RWPE2 (cell line): ENCODE data around the gene POGK.
A peak's percentile ranks its signal among the peaks of the same experiment; 100 is the strongest.

Experiments used
- ATAC-seq: fragments of 200-7000 bp; cut with Tn5 transposase; 3 replicates; pipeline ENCODE4 v1.9.1; 2021; ENCODE audit warnings: low read depth
- DNase-seq: peaks from one replicate; pipeline ENCODE4 v3.0.0-alpha.2; 2020; ENCODE audit warnings: low spot score
- H3K27ac ChIP-seq: fragments of 450-650 bp; 2 replicates; pipeline ENCODE4 v1.5.1; 2017; ENCODE audit warnings: mild to moderate bottlenecking; ENCODE audit not compliant: poor library complexity, severe bottlenecking
- H3K27me3 ChIP-seq: fragments of 250-450 bp; sonication (Bioruptor Pico); 2 replicates; pipeline ENCODE4 v1.5.1; 2021; ENCODE audit warnings: mild to moderate bottlenecking, moderate library complexity; ENCODE audit not compliant: insufficient read depth, poor library complexity, severe bottlenecking
- H3K36me3 ChIP-seq: fragments of 250-450 bp; sonication (Bioruptor Pico); 2 replicates; pipeline ENCODE4 v1.5.1; 2020; ENCODE audit warnings: low read depth, mild to moderate bottlenecking, moderate library complexity
- H3K4me1 ChIP-seq: fragments of 250-450 bp; sonication (Bioruptor Pico); 2 replicates; pipeline ENCODE4 v1.5.1; 2021; ENCODE audit warnings: mild to moderate bottlenecking, moderate library complexity; ENCODE audit not compliant: insufficient read depth, poor library complexity, severe bottlenecking
- H3K4me3 ChIP-seq: fragments of 250-450 bp; sonication (Bioruptor Pico); 2 replicates; pipeline ENCODE4 v1.5.1; 2021; ENCODE audit warnings: mild to moderate bottlenecking, moderate library complexity; ENCODE audit not compliant: severe bottlenecking
- H3K9me3 ChIP-seq: fragments of 250-450 bp; sonication (Bioruptor Pico); 2 replicates; pipeline ENCODE4 v1.5.1; 2021; ENCODE audit warnings: mild to moderate bottlenecking, moderate library complexity; ENCODE audit not compliant: severe bottlenecking
- TF ChIP-seq, protein P1 (sequence below): fragments of 450-650 bp; IDR thresholded peaks from one replicate; pipeline ENCODE4 v1.5.1; 2017; ENCODE audit warnings: mild to moderate bottlenecking, moderate library complexity; ENCODE audit not compliant: poor library complexity, severe bottlenecking

POGK gene

DNA sequence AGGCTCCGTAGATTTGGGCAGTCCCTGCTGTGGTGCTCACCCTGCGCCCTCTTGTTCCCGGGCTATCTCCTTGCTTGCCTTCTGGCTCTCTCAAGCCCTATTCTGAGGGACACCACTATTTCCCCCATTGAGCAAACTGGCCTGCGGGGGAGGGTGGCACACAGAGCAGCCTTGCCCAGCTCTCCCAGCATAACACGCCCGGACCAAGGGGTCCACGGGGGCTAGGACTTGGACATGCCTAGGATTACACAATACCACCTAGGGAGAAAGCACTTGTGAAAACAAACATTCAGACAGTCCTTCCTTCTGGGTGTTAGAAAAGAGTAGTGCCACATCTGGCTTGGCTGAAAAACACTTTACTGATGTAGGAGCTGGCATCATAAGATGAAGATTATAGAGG lies 29.4 kb downstream of the POGK start:
- no peaks in the 10 kb centered on the region for H3K9me3 ChIP-seq
- DNase-seq (no peak), ATAC-seq (no peak)
- no peak overlapping the region for H3K4me3 ChIP-seq
- H3K36me3 ChIP-seq: peaks cover 32% of the 10 kb centered on the region
- no peaks in the 10 kb centered on the region for H3K4me1 ChIP-seq
- TF ChIP-seq, protein P1, sequence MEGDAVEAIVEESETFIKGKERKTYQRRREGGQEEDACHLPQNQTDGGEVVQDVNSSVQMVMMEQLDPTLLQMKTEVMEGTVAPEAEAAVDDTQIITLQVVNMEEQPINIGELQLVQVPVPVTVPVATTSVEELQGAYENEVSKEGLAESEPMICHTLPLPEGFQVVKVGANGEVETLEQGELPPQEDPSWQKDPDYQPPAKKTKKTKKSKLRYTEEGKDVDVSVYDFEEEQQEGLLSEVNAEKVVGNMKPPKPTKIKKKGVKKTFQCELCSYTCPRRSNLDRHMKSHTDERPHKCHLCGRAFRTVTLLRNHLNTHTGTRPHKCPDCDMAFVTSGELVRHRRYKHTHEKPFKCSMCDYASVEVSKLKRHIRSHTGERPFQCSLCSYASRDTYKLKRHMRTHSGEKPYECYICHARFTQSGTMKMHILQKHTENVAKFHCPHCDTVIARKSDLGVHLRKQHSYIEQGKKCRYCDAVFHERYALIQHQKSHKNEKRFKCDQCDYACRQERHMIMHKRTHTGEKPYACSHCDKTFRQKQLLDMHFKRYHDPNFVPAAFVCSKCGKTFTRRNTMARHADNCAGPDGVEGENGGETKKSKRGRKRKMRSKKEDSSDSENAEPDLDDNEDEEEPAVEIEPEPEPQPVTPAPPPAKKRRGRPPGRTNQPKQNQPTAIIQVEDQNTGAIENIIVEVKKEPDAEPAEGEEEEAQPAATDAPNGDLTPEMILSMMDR: no peak
- no peak overlapping the region for H3K27ac ChIP-seq
- H3K27me3 ChIP-seq: no peaks in the 10 kb centered on the region

DNA sequence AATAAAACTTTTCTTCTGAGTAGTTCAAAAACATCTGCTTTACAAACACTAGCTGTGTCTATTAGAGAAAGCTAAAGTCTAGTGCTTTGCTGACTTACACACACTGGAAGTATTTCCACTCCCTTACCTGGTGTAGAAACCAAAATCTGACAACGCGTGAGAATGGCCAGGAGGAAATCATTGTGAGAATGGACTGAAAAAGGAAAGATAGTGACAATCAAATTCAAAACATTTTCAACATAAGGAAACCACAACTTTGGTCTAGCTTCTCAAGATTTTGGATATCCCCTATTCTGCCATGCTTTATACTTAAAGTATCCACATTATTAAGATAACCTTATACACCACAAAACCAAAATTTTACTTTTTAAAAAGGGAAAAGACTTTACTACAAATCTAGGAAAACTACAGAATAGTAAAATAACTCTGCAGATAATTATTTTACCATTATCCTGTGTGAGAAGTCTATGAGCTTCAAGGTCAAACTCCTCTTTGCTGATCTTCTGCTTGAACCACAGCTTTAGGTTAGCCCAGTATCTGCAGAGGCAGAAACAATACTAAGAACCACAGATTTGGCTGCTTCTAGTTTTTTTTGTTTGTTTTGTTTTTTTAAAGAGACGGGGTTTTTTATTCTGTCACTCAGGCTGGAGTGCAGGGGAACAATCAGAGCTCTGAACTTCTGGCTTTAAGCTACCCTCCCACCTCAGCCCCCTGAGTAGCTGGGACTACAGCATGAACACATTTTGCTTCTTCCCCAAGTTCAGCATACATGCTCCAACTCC lies 30.2 kb downstream of the POGK start:
- Histone ChIP-seq H3K4me3 (no peak overlapping the region), H3K9me3 (no peaks in the 10 kb centered on the region), H3K27me3 (no peaks in the 10 kb centered on the region), H3K36me3 (peaks cover 24% of the 10 kb centered on the region), H3K4me1 (peaks cover under 1% of the 10 kb centered on the region), H3K27ac (no peak overlapping the region)
- TF ChIP-seq, protein P1: no peak
- DNase-seq: no peak
- no peak for ATAC-seq

DNA sequence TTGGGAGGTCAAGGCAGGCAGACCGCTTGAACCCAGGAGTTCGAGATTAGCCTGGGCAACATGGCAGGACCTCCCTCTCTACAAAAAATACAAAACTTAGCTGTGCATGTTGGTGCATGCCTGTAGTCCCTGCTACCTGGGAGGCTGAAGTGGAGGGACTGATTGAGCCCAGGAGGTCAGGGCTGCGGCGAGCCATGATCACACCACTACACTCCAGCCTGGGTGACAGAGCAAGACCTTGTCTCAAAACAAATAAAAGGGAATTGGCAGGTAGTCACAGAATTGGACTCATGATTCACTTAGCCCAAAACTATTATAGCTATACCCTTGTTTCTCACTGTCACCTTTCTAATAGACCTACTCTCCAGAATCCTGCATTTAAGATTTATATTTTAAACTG lies 31.3 kb downstream of the POGK start:
- Histone ChIP-seq H3K9me3 (no peaks in the 10 kb centered on the region), H3K36me3 (peaks cover 24% of the 10 kb centered on the region), H3K27me3 (no peaks in the 10 kb centered on the region), H3K4me3 (no peak overlapping the region), H3K4me1 (peaks cover 7% of the 10 kb centered on the region), H3K27ac (no peak overlapping the region)
- TF ChIP-seq, protein P1: no peak
- DNase-seq (no peak), ATAC-seq (no peak)

DNA sequence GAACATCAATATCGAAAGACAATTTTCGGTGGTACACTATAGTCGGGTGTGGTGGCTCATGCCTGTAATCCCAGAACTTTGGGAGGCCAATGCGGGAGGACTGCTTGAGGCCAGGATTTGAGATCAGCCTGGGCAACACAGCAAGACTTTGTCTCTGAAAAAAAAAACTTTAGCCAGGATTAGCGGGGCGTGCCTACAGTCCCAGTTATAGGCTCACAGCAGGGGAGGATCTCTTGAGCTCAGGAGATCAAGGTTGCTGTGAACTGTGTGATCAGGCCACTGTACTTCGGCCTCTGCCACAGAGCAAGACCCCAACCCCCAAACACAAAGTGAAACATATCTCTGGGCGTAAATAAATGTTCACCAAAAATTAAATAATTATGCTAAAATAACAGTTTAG lies 35.2 kb downstream of the POGK start:
- Histone ChIP-seq H3K9me3 (no peaks in the 10 kb centered on the region), H3K36me3 (no peaks in the 10 kb centered on the region), H3K27me3 (no peaks in the 10 kb centered on the region), H3K27ac (no peak overlapping the region), H3K4me1 (peaks cover 14% of the 10 kb centered on the region), H3K4me3 (no peak overlapping the region)
- TF ChIP-seq, protein P1: no peak
- no peak for ATAC-seq
- no peak for DNase-seq

DNA sequence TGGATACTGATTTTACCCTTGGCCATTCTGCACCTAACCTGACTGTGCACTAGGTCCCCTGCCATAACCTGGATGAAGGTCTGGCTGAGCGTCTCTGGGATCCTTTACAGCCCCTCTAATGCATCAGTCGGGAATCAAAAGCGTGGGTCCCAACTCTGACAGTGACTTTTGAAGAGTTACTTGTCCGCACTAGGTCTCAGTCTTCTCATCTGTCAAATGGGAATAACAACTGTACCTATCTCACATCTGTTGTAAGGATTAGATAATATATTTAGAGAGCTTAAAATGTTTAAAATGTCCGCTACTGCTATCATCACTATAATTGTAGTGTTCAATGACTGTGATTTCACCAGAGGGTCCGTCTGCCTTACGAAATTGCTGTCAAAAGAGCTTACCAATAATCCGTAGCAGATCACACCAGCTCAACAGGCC lies 36.0 kb downstream of the POGK start:
- TF ChIP-seq, protein P1: no peak
- H3K27me3 ChIP-seq: no peaks in the 10 kb centered on the region
- peak overlapping the region; percentile 91 for H3K4me3 ChIP-seq
- ATAC-seq (no peak), DNase-seq (no peak)
- peak overlapping the region; percentile 58 for H3K27ac ChIP-seq
- H3K9me3 ChIP-seq: no peaks in the 10 kb centered on the region
- no peaks in the 10 kb centered on the region for H3K36me3 ChIP-seq
- peaks cover 14% of the 10 kb centered on the region for H3K4me1 ChIP-seq
